HG03196 (cell line): Measurements from ENCODE around the gene KLB.
"Not testable (repeated sequence)": the region's sequence is repeated elsewhere in the genome, so short reads cannot be mapped to it uniquely, and the experiment has no call there.

ENCODE experiments used
- ATAC-seq: cut with Tn5 transposase; IDR thresholded peaks from one replicate; pipeline ENCODE4 v1.9.1; 2021; ENCODE audit not compliant: unreplicated experiment

KLB gene

GRCh38 chr4:39425297-39425696 lies 18.6 kb downstream of the KLB start:
- ATAC-seq, result not testable (repeated sequence)

GRCh38 chr4:39426728-39427127 lies 20.0 kb downstream of the KLB start:
- no peak for ATAC-seq

GRCh38 chr4:39427520-39428114 lies 20.9 kb downstream of the KLB start:
- no peak for ATAC-seq

- no peak for ATAC-seq
Measured at GRCh38 chr4:39429476-39430334, 23.0 kb downstream of the KLB start.

GRCh38 chr4:39433878-39434492 lies 27.3 kb downstream of the KLB start:
- no peak for ATAC-seq

GRCh38 chr4:39435659-39436563 lies 29.2 kb downstream of the KLB start:
- no peak for ATAC-seq

- no peak for ATAC-seq
Measured at GRCh38 chr4:39441593-39441992, 34.9 kb downstream of the KLB start.

- ATAC-seq, result no peak
Measured at GRCh38 chr4:39442998-39443397, 36.3 kb downstream of the KLB start.

GRCh38 chr4:39446483-39446841 lies 39.7 kb downstream of the KLB start:
- peak; percentile 10 for ATAC-seq

- ATAC-seq, result peak; percentile 69
Measured at GRCh38 chr4:39446842-39447573, 40.3 kb downstream of the KLB start.

- ATAC-seq, result no peak
Measured at GRCh38 chr4:39450618-39451017, 43.9 kb downstream of the KLB start.

- ATAC-seq, result no peak
Measured at GRCh38 chr4:39451423-39452023, 44.8 kb downstream of the KLB start.

- no peak for ATAC-seq
Measured at GRCh38 chr4:39452153-39452859, 45.6 kb downstream of the KLB start.

GRCh38 chr4:39452860-39453587 lies 46.3 kb downstream of the KLB start:
- ATAC-seq, result no peak

GRCh38 chr4:39453738-39454137 lies 47.0 kb downstream of the KLB start:
- no peak for ATAC-seq

- no peak for ATAC-seq
Measured at GRCh38 chr4:39455486-39455885, 48.8 kb downstream of the KLB start.

- ATAC-seq, result no peak
Measured at GRCh38 chr4:39456946-39457763, 50.4 kb downstream of the KLB start.

GRCh38 chr4:39458161-39458504 lies 51.4 kb downstream of the KLB start:
- not testable (repeated sequence) for ATAC-seq
